Measurements from ENCODE around the gene BBX.

Gene BBX

DNA sequence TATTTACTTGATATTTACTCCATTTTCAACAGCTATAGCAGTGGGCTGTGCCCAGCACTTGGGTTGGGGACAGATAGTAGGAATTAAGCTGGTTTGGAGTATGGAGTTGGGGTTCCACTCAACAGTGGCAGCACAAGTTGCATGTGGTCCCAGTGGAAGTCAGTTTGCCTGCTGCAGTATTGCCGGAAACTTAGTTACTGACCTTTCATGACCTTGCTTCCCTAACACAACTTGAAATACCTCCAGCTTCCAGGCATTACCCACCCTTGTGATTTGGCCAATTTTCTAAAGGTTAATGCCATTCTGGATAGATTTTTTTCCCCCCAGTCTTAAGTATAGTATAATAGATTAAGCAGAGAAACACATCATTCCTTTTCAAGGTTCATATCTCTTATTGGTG lies 68.0 kb downstream of the BBX start:
- in situ Hi-C loops (cut with MboI; ENCODE audit: low sequenced_read_pairs, unreplicated experiment): no loop called here

DNA sequence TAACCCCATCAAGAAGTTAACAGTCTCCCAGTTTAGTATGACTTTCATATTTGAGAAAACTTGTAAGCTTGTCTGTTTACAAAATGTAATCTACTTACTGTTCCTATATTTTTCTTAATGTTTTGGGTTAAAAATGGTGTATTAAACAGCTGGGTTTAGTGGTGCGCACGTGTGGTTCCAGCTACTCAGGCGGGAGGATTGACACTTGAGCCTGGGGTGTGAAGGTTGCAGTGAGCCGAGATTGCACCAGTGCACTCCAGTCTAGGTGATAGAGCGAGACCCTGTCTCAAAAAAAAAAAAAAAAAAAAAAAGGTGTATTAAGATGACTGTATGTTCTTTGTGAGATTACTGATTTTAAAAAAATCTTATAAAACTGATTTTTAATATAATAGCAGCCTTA lies 69.3 kb downstream of the BBX start:
- TF ChIP-seq CTCF (IDR thresholded peaks at IDR 0.05; ENCODE audit: borderline replicate concordance, control extremely low read depth, extremely low read depth, insufficient read depth, missing control alignments): no peak
- in situ Hi-C loops (cut with MboI; ENCODE audit: low sequenced_read_pairs, unreplicated experiment): no loop called here
- no peak for DNase-seq (ENCODE audit: low spot score)

More for the DNA sequence above, 68.0 kb downstream of the BBX start:
- no peak for TF ChIP-seq CTCF (IDR thresholded peaks at IDR 0.05; ENCODE audit: borderline replicate concordance, control extremely low read depth, extremely low read depth, insufficient read depth, missing control alignments)
- no peak for DNase-seq (ENCODE audit: low spot score)

- no peak for DNase-seq (ENCODE audit: low spot score)
- in situ Hi-C loops (cut with MboI; ENCODE audit: low sequenced_read_pairs, unreplicated experiment): no loop called here
- no peak for TF ChIP-seq CTCF (IDR thresholded peaks at IDR 0.05; ENCODE audit: borderline replicate concordance, control extremely low read depth, extremely low read depth, insufficient read depth, missing control alignments)
Observed at GRCh38 chr3:107594870-107595269, 72.1 kb downstream of the BBX start.

GRCh38 chr3:107596639-107597038 lies 73.9 kb downstream of the BBX start:
- in situ Hi-C loops (cut with MboI; ENCODE audit: low sequenced_read_pairs, unreplicated experiment): no loop called here
- no peak for DNase-seq (ENCODE audit: low spot score)
- no peak for TF ChIP-seq CTCF (IDR thresholded peaks at IDR 0.05; ENCODE audit: borderline replicate concordance, control extremely low read depth, extremely low read depth, insufficient read depth, missing control alignments)

DNA sequence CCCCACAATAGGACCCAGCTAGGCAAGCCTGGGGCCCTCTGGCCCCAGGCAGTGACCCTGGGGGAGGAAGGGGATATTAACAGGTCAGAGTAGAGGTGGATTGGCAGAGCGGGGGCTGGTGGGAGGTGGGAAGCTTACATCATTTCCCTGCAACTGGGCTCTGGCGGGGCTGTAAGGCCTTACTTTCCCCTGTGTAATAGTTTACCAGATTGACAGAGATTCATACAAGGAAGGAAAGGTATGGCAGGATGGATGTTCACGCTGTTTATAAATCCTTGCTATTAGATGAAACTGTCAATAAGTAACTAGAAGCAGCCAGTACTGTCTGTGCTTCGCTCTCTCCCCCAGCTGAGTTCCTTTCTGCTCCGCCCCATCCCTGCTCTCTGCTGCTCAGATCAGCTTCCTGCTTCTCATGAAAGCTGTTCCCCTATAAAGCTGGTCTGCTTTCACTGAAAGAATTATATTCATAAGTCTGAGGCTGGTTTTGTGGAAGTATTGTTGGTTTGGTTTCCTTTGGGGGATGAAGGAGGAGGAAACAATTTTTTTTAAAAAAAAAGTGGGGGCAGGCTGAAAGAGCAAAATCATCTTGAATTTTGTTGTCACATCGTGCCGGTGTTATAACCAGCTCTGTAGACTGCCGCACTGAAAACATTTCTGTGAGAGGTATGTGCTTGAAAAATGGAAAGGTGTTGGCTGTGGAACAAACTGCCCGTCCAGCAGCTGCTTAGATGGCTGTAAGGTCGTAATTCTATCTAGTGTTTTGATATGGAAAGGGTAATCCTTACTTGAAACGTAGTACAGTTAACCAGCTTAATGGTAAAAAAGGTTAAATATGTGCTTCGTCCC lies 76.4 kb downstream of the BBX start:
- peak; percentile 33 for DNase-seq (ENCODE audit: low spot score)
- TF ChIP-seq CTCF (IDR thresholded peaks at IDR 0.05; ENCODE audit: borderline replicate concordance, control extremely low read depth, extremely low read depth, insufficient read depth, missing control alignments): no peak
- in situ Hi-C loops (cut with MboI; ENCODE audit: low sequenced_read_pairs, unreplicated experiment): no loop called here

DNA sequence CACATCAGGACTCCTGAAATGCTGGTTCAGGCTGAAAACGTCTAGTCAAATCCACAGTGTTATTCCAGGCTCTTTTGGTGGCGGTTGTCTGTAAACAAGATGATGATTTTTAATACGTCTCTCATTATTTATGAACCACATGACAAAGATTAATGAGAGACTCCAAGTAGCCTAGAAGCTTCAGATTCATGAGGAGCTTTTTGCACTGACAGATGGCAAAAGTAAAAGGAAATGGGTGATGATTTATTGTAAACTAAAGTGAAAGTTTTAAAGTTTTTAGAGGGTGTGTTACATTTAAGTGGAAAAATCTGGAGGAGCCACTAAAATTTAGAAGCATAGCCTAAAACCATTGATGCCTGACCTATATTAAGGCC lies 77.0 kb downstream of the BBX start:
- no peak for TF ChIP-seq CTCF (IDR thresholded peaks at IDR 0.05; ENCODE audit: borderline replicate concordance, control extremely low read depth, extremely low read depth, insufficient read depth, missing control alignments)
- DNase-seq (ENCODE audit: low spot score): no peak
- in situ Hi-C loops (cut with MboI; ENCODE audit: low sequenced_read_pairs, unreplicated experiment): no loop called here

All from GM13976 (cell line).